Transverse colon (tissue), 1 donor: ENCODE results near the gene MFAP4.

ENCODE experiments used
- EP300 ChIP-seq: sonication (generic); formaldehyde crosslinking; IDR thresholded peaks from one replicate; pipeline ENCODE4 v1.6.1; 2017; ENCODE audit warnings: antibody characterized with exemption, low read depth
- POLR2A ChIP-seq: fragments of 450-650 bp; IDR thresholded peaks from one replicate; pipeline ENCODE4 v1.6.1; 2016; ENCODE audit warnings: antibody characterized with exemption, mild to moderate bottlenecking, moderate library complexity

DNA sequence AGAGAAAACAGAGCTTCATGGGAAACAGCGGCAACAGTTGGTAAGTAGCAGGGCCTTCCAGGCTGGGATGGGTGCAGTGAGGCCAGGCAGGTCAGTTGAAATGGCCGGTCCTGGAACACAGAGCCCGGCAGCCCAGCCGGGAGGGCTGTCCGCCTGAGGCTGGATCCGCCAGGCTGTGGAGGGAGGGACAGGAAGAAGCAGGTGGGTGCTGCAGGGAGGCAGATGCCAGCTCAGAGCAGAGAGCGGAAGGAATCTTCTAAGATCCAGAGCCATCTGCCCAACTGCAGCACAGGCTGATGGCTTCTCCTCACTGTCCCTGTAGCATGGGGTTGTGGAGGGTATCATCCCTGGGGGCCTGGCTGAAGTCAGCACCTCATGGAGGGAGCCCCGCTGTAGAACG is 24.6 kb upstream of the MFAP4 start:
- TF ChIP-seq POLR2A (no peak), EP300 (no peak)
